Measurements from ENCODE around the gene RNU6-1.

DNA sequence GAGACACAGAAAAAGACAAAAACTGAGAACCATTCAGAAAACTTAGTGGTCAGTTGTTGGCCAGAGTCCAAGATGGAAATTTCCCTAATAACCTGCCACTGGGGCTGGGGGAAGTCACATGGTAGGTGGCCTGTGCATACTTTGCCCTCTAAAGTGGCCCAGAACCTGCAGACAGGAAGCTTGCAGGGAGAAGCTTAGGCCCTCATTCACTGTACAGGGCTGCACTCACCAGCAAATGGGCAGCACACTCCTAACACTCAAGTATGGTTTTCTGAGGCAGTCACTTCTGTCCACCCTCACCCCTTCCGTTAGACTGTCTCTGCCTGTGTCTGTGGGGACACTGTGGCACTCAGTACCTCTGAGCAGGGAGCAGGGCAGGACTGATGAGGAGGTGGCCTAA, 14.5 kb upstream of the RNU6-1 start:
- no peak for TF ChIP-seq EZH2 (IDR thresholded peaks at IDR 0.05; ENCODE audit: low read length, missing control alignments)
- TF ChIP-seq, protein P1, sequence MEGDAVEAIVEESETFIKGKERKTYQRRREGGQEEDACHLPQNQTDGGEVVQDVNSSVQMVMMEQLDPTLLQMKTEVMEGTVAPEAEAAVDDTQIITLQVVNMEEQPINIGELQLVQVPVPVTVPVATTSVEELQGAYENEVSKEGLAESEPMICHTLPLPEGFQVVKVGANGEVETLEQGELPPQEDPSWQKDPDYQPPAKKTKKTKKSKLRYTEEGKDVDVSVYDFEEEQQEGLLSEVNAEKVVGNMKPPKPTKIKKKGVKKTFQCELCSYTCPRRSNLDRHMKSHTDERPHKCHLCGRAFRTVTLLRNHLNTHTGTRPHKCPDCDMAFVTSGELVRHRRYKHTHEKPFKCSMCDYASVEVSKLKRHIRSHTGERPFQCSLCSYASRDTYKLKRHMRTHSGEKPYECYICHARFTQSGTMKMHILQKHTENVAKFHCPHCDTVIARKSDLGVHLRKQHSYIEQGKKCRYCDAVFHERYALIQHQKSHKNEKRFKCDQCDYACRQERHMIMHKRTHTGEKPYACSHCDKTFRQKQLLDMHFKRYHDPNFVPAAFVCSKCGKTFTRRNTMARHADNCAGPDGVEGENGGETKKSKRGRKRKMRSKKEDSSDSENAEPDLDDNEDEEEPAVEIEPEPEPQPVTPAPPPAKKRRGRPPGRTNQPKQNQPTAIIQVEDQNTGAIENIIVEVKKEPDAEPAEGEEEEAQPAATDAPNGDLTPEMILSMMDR (conservative IDR thresholded peaks at IDR 0.05 in 1 of 2, IDR thresholded peaks at IDR 0.05 in 1 of 2; ENCODE audit: low read depth in 1 of 2, low read length in 2 of 2), result no peak

Data from fibroblast of lung (primary cell).